ENCODE measurements around the gene POU2AF3. TPM values are rescaled to one million over a fixed set of nuclear protein-coding genes. Genes with fewer than 3 reads are reported as not detected.

The POU2AF3 gene, protein sequence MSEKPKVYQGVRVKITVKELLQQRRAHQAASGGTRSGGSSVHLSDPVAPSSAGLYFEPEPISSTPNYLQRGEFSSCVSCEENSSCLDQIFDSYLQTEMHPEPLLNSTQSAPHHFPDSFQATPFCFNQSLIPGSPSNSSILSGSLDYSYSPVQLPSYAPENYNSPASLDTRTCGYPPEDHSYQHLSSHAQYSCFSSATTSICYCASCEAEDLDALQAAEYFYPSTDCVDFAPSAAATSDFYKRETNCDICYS
- total RNA-seq (2022; extraction: Qiagen RNA extraction), result 1.0 to 1.5 TPM (median 1.4 TPM) in 5 replicates

DNA sequence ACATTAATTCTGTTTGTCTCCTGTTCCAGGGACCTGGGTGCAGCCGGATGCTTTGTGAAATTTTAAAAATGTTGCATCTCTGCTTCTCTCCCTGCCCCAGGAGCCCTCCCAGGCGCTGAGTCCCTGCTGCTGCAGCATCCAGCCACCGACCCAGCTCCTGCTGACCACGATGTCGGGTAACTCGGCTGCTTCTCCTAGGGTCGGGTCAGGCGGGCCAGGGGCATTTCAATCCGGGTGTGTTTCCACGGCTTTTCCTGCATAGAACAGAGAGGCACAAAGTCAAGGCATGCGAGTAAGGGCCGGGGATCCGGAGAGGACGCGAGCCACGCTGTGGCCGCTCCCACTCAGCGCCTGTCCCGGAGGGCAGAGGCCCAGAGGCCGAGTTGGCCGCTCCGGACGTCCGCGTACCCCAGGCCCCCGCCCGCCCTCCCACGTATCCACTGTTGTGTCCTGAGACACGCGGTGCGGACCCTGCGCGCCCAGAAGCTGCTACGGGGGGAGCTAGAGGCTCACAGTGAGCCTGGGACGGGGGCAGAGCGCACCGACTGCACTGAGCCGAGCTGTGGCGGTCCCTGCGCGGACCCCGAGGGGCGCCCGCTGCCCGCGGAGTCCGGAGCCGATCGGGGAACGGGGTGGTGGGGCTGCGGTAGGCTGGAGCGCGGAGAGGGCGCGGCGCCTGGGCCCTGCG is at the start of gene POU2AF3:
TSS of gene POU2AF3 (plus strand) at position 134 of the 688 bp plus-strand sequence. CDS start at position 170, 36 bp downstream.

Other genes starting within 250 kb of the POU2AF3 start
- gene POU2AF2, start 52.8 kb upstream of the POU2AF3 start, total RNA-seq (2022; extraction: Qiagen RNA extraction), result not detected in 5 replicates
- not detected in 5 replicates for gene POU2AF1, start 80.7 kb downstream of the POU2AF3 start, total RNA-seq (2022; extraction: Qiagen RNA extraction)
- gene BTG4, start 213.8 kb downstream of the POU2AF3 start, total RNA-seq (2022; extraction: Qiagen RNA extraction), result 0.10 to 0.23 TPM (median 0.16 TPM) in 4 of 5 replicates, not detected in the other
- not detected in 5 replicates for gene HOATZ, start 216.2 kb downstream of the POU2AF3 start, total RNA-seq (2022; extraction: Qiagen RNA extraction)
- 3.9 to 4.5 TPM (median 4.1 TPM) in 5 replicates for gene LAYN, start 242.2 kb downstream of the POU2AF3 start, total RNA-seq (2022; extraction: Qiagen RNA extraction)

Measured in A549 treated with Hydrocortisone at 1 μM for 4 hours (cell line).